HepG2 (cell line): ENCODE data around the gene HSPA1L. TPM values are rescaled to one million over a fixed set of nuclear protein-coding genes. Genes with fewer than 3 reads are reported as not detected.
A peak's percentile ranks its signal among the peaks of the same experiment; 100 is the strongest.

ENCODE experiments used
- ARID5B ChIP-seq: IDR thresholded peaks from 2 replicates; pipeline ENCODE4 v1.4.0; 2020; ENCODE audit warnings: mild to moderate bottlenecking, missing genetic modification reagents
- BCL6 ChIP-seq: IDR thresholded peaks from 2 replicates; pipeline ENCODE4 v1.6.1; 2016; ENCODE audit warnings: missing genetic modification reagents, missing compliant biosample characterization
- GATAD2A ChIP-seq: IDR thresholded peaks from 2 replicates; pipeline ENCODE4 v1.6.1; 2016
- GTF2F1 ChIP-seq: fragments of 150-350 bp; IDR thresholded peaks from 2 replicates; pipeline ENCODE4 v1.6.1; 2014; ENCODE audit warnings: low read length
- HDAC1 ChIP-seq: sonication (generic); formaldehyde crosslinking; IDR thresholded peaks from 2 replicates; pipeline ENCODE4 v1.5.1; 2020; ENCODE audit warnings: mild to moderate bottlenecking, missing genetic modification reagents
- HMGXB4 ChIP-seq, 2 experiments: sonication (generic) in 1 of 2; formaldehyde crosslinking in 1 of 2; IDR thresholded peaks; 2 replicates each; pipeline versions ENCODE4 v1.4.0 to v1.6.1; 2018 to 2020; ENCODE audit warnings: missing genetic modification reagents in 2 of 2, borderline replicate concordance in 1 of 2, low read depth in 1 of 2, mild to moderate bottlenecking in 1 of 2, missing biosample characterization in 1 of 2
- JUND ChIP-seq: sonication (generic); formaldehyde crosslinking; IDR thresholded peaks from 2 replicates; pipeline ENCODE4 v1.8.0; 2022; ENCODE audit warnings: mild to moderate bottlenecking, missing genetic modification reagents
- NR2F1 ChIP-seq, 2 experiments: fragments of 450-650 bp in 1 of 2; formaldehyde crosslinking in 1 of 2; IDR thresholded peaks; 2 replicates each; pipeline versions ENCODE4 v1.5.0 to v1.6.1; 2016 to 2020; ENCODE audit warnings: mild to moderate bottlenecking in 1 of 2, missing compliant biosample characterization in 1 of 2, missing genetic modification reagents in 1 of 2, moderate library complexity in 1 of 2
- SAFB2 ChIP-seq: sonication (generic); formaldehyde crosslinking; IDR thresholded peaks from 2 replicates; pipeline ENCODE4 v1.5.1; 2020; ENCODE audit warnings: missing genetic modification reagents, low read depth, mild to moderate bottlenecking, borderline replicate concordance
- ZNF235 ChIP-seq: sonication (generic); formaldehyde crosslinking; IDR thresholded peaks from 2 replicates; pipeline ENCODE4 v1.8.1; 2023; ENCODE audit warnings: mild to moderate bottlenecking, missing genetic modification reagents, borderline replicate concordance
- ZNF546 ChIP-seq: sonication (generic); formaldehyde crosslinking; conservative IDR thresholded peaks from 2 replicates; pipeline ENCODE4 v1.8.1; 2023; ENCODE audit warnings: mild to moderate bottlenecking, missing genetic modification reagents
- ZNF564 ChIP-seq: sonication (generic); formaldehyde crosslinking; IDR thresholded peaks from 2 replicates; pipeline ENCODE4 v1.8.1; 2023; ENCODE audit warnings: mild to moderate bottlenecking, missing genetic modification reagents
- ZNF780A ChIP-seq: sonication (generic); formaldehyde crosslinking; IDR thresholded peaks from 2 replicates; pipeline ENCODE4 v1.8.0; 2022; ENCODE audit warnings: mild to moderate bottlenecking, missing genetic modification reagents, moderate library complexity
- polyA plus RNA-seq, 8 experiments: library from polyadenylated mRNA; depleted of rRNA in 3 of 8; stranded (reverse) in 7 of 8; unstranded in 1 of 8; fragments of >200 nt; fragmentation: Illumina TruSeq in 4 of 8; extraction: Trizol in 4 of 8; gene quantifications; 2 replicates each; pipeline versions ENCODE4 v1.2.1 to v1.2.3, GENCODE V29; 2011 to 2016; ENCODE audit warnings: low read depth in 4 of 8, missing spikeins in 1 of 8, mixed read lengths in 1 of 8; ENCODE audit not compliant: insufficient read depth in 1 of 8
- total RNA-seq, 5 experiments: library from RNA; depleted of rRNA; stranded (reverse); fragments of >200 nt; fragmentation: Illumina TruSeq; extraction: Trizol; gene quantifications; 2 replicates each; pipeline ENCODE4 v1.2.3, GENCODE V29; 2016; ENCODE audit warnings: low read depth in 1 of 5
- TF ChIP-seq, protein P1 (sequence below): sonication (generic); formaldehyde crosslinking; IDR thresholded peaks from 2 replicates; pipeline ENCODE4 v1.4.0; 2020; ENCODE audit warnings: mild to moderate bottlenecking, missing genetic modification reagents

Gene HSPA1L
- total and polyA plus RNA-seq, 2 of the 13 experiments (the other 11 are each of a cell fraction or from before 2014, with no cell fraction given), result 0.55 to 1.0 TPM

GRCh38 chr6:31775633-31776484, 39.2 kb downstream of the HSPA1L start (continued):
- TF ChIP-seq, protein P1, sequence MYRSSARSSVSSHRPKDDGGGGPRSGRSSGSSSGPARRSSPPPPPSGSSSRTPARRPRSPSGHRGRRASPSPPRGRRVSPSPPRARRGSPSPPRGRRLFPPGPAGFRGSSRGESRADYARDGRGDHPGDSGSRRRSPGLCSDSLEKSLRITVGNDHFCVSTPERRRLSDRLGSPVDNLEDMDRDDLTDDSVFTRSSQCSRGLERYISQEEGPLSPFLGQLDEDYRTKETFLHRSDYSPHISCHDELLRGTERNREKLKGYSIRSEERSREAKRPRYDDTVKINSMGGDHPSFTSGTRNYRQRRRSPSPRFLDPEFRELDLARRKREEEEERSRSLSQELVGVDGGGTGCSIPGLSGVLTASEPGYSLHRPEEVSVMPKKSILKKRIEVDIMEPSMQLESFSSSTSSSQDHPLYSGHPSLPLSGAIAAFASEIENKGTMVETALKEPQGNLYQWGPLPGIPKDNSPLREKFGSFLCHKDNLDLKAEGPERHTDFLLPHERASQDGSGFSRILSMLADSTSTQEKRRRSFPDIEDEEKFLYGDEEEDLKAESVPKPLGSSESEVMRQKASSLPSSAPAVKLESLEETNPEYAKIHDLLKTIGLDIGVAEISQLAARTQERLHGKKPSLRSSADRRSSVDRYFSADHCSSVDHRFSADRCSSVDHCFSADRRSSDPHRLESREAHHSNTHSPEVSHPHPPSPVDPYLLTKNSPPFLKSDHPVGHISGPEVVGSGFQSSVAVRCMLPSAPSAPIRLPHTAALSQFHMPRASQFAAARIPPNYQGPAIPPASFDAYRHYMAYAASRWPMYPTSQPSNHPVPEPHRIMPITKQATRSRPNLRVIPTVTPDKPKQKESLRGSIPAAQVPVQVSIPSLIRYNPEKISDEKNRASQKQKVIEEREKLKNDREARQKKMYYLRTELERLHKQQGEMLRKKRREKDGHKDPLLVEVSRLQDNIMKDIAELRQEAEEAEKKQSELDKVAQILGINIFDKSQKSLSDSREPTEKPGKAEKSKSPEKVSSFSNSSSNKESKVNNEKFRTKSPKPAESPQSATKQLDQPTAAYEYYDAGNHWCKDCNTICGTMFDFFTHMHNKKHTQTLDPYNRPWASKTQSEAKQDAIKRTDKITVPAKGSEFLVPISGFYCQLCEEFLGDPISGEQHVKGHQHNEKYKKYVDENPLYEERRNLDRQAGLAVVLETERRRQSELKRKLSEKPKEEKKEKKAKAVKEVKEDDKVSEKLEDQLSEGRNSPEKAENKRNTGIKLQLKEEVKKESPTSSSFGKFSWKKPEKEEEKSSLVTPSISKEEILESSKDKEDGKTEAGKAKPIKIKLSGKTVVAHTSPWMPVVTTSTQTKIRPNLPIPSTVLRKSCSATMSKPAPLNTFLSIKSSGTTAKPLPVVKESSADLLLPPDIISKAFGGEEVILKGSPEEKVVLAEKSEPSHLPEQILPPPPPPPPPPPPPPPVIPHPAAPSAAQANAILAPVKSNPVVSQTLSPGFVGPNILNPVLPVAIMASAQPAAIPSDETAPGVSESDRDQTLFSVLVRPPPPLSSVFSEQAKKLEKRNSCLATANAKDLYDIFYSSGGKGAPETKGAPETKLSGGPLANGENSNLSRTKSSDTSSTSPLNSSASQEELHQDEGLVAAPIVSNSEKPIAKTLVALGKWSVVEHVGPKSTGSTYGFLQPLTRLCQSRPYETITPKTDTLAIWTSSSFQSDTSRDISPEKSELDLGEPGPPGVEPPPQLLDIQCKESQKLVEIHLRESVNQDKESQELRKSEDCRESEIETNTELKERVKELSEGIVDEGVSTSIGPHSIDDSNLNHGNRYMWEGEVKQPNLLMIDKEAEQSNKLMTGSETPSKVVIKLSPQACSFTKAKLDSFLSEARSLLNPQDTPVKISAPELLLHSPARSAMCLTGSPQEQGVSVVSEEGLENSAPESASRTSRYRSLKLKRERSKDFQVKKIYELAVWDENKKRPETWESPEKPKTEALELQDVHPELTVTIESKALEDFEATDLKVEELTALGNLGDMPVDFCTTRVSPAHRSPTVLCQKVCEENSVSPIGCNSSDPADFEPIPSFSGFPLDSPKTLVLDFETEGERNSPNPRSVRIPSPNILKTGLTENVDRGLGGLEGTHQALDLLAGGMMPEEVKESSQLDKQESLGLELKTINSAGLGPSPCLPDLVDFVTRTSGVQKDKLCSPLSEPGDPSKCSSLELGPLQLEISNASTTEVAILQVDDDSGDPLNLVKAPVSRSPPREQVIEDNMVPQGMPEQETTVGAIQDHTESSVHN (CRISPR knock-in tag), result 0 out of 2 replicates have a peak, but pooled peaks have one; percentile 30
- TF ChIP-seq ZNF780A (CRISPR knock-in tag) (no peak), HDAC1 (CRISPR knock-in tag) (peak; percentile 9; the same call in 1 of the 2 replicates), SAFB2 (CRISPR knock-in tag) (no peak), ZNF235 (no peak), GATAD2A (CRISPR knock-in tag) (0 out of 2 replicates have a peak, but pooled peaks have one; percentile 20), ZNF564 (CRISPR knock-in tag) (no peak), ZNF546 (CRISPR knock-in tag) (no peak), GTF2F1 (no peak), ARID5B (CRISPR knock-in tag) (peak; percentile 58), NR2F1 (CRISPR knock-in tag; IDR thresholded peaks at IDR 0.05) (peak; percentile 25 to 72; a peak in 2 of 4 replicates), BCL6 (CRISPR knock-in tag) (peak; percentile 97), HMGXB4 (CRISPR knock-in tag; IDR thresholded peaks at IDR 0.05; ENCODE audit: borderline replicate concordance in 1 of 2, low read depth in 1 of 2) (peak in 1 of 2 experiments; percentile 13; a peak in 2 of 4 replicates), JUND (no peak)
